HepG2 (cell line): ENCODE data around the gene LHX1. TPM values are rescaled to one million over a fixed set of nuclear protein-coding genes. Genes with fewer than 3 reads are reported as not detected.

Experiments
- FOSL2 ChIP-seq: sonication (generic); formaldehyde crosslinking; IDR thresholded peaks from 2 replicates; pipeline ENCODE4 v1.4.0; 2020; ENCODE audit warnings: missing genetic modification reagents
- IRF2 ChIP-seq: IDR thresholded peaks from 2 replicates; pipeline ENCODE4 v1.6.1; 2018; ENCODE audit warnings: missing genetic modification reagents, missing compliant biosample characterization
- SNAI1 ChIP-seq: sonication (generic); formaldehyde crosslinking; IDR thresholded peaks from 2 replicates; pipeline ENCODE4 v1.5.0; 2020; ENCODE audit warnings: mild to moderate bottlenecking, missing genetic modification reagents, borderline replicate concordance
- SNAPC4 ChIP-seq: sonication (generic); formaldehyde crosslinking; IDR thresholded peaks from 2 replicates; pipeline ENCODE4 v1.4.0; 2020; ENCODE audit warnings: mild to moderate bottlenecking, missing genetic modification reagents
- STAT6 ChIP-seq: sonication (generic); formaldehyde crosslinking; IDR thresholded peaks from 2 replicates; pipeline ENCODE4 v1.4.0; 2020; ENCODE audit warnings: missing genetic modification reagents, mild to moderate bottlenecking, borderline replicate concordance
- ZFP37 ChIP-seq: sonication (generic); formaldehyde crosslinking; IDR thresholded peaks from 2 replicates; pipeline ENCODE4 v1.4.0; 2020; ENCODE audit warnings: missing genetic modification reagents, borderline replicate concordance
- ZNF230 ChIP-seq: sonication (generic); formaldehyde crosslinking; IDR thresholded peaks from 2 replicates; pipeline ENCODE4 v1.4.0; 2020; ENCODE audit warnings: mild to moderate bottlenecking, missing genetic modification reagents
- ZNF337 ChIP-seq: sonication (generic); formaldehyde crosslinking; IDR thresholded peaks from 2 replicates; pipeline ENCODE4 v1.5.1; 2020; ENCODE audit warnings: missing genetic modification reagents, low read depth, mild to moderate bottlenecking, borderline replicate concordance
- ZNF558 ChIP-seq: sonication (generic); formaldehyde crosslinking; IDR thresholded peaks from 2 replicates; pipeline ENCODE4 v1.9.0; 2022; ENCODE audit warnings: mild to moderate bottlenecking, missing genetic modification reagents, borderline replicate concordance
- ZNF776 ChIP-seq: sonication (generic); formaldehyde crosslinking; IDR thresholded peaks from 2 replicates; pipeline ENCODE4 v1.4.0; 2020; ENCODE audit warnings: mild to moderate bottlenecking, missing genetic modification reagents
- polyA plus RNA-seq, 8 experiments: library from polyadenylated mRNA; depleted of rRNA in 3 of 8; stranded (reverse) in 7 of 8; unstranded in 1 of 8; fragments of >200 nt; fragmentation: Illumina TruSeq in 4 of 8; extraction: Trizol in 4 of 8; gene quantifications; 2 replicates each; pipeline versions ENCODE4 v1.2.1 to v1.2.3, GENCODE V29; 2011 to 2016; ENCODE audit warnings: low read depth in 4 of 8, missing spikeins in 1 of 8, mixed read lengths in 1 of 8; ENCODE audit not compliant: insufficient read depth in 1 of 8
- total RNA-seq, 5 experiments: library from RNA; depleted of rRNA; stranded (reverse); fragments of >200 nt; fragmentation: Illumina TruSeq; extraction: Trizol; gene quantifications; 2 replicates each; pipeline ENCODE4 v1.2.3, GENCODE V29; 2016; ENCODE audit warnings: low read depth in 1 of 5
- TF ChIP-seq, protein P1 (sequence below): sonication (generic); formaldehyde crosslinking; IDR thresholded peaks from 2 replicates; pipeline ENCODE4 v1.4.0; 2020; ENCODE audit warnings: mild to moderate bottlenecking, missing genetic modification reagents
- TF ChIP-seq, protein P2 (sequence below): sonication (generic); formaldehyde crosslinking; IDR thresholded peaks from 2 replicates; pipeline ENCODE4 v1.8.0; 2022; ENCODE audit warnings: mild to moderate bottlenecking, missing genetic modification reagents, moderate library complexity
- TF ChIP-seq, protein P3 (sequence below): sonication (generic); formaldehyde crosslinking; IDR thresholded peaks from 2 replicates; pipeline ENCODE4 v1.9.0; 2021; ENCODE audit warnings: missing genetic modification reagents, borderline replicate concordance

The LHX1 gene
- total and polyA plus RNA-seq, 2 of the 13 experiments (the other 11 are each of a cell fraction or from before 2014, with no cell fraction given) = not detected

GRCh38 chr17:36948717-36949460, 11.6 kb downstream of the LHX1 start, which contains the start of gene AATF (continued):
- TF ChIP-seq ZNF337 (peak; percentile 99), ZFP37 (CRISPR knock-in tag) (peak; percentile 99), STAT6 (CRISPR knock-in tag) (peak; percentile 81; the same call in 1 of the 2 replicates), SNAI1 (CRISPR knock-in tag) (peak; percentile 66; the same call in 1 of the 2 replicates), IRF2 (peak; percentile 90), ZNF776 (CRISPR knock-in tag) (peak; percentile 94; the same call in 1 of the 2 replicates), SNAPC4 (CRISPR knock-in tag) (peak; percentile 92), ZNF230 (CRISPR knock-in tag) (peak; percentile 94), ZNF558 (peak; percentile 100), FOSL2 (CRISPR knock-in tag) (peak; percentile 53)
- TF ChIP-seq, protein P1, sequence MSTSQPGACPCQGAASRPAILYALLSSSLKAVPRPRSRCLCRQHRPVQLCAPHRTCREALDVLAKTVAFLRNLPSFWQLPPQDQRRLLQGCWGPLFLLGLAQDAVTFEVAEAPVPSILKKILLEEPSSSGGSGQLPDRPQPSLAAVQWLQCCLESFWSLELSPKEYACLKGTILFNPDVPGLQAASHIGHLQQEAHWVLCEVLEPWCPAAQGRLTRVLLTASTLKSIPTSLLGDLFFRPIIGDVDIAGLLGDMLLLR (CRISPR knock-in tag) = peak; percentile 95
- TF ChIP-seq, protein P2, sequence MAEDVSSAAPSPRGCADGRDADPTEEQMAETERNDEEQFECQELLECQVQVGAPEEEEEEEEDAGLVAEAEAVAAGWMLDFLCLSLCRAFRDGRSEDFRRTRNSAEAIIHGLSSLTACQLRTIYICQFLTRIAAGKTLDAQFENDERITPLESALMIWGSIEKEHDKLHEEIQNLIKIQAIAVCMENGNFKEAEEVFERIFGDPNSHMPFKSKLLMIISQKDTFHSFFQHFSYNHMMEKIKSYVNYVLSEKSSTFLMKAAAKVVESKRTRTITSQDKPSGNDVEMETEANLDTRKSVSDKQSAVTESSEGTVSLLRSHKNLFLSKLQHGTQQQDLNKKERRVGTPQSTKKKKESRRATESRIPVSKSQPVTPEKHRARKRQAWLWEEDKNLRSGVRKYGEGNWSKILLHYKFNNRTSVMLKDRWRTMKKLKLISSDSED (CRISPR knock-in tag) = peak; percentile 66; the same call in 1 of the 2 replicates
- TF ChIP-seq, protein P3, sequence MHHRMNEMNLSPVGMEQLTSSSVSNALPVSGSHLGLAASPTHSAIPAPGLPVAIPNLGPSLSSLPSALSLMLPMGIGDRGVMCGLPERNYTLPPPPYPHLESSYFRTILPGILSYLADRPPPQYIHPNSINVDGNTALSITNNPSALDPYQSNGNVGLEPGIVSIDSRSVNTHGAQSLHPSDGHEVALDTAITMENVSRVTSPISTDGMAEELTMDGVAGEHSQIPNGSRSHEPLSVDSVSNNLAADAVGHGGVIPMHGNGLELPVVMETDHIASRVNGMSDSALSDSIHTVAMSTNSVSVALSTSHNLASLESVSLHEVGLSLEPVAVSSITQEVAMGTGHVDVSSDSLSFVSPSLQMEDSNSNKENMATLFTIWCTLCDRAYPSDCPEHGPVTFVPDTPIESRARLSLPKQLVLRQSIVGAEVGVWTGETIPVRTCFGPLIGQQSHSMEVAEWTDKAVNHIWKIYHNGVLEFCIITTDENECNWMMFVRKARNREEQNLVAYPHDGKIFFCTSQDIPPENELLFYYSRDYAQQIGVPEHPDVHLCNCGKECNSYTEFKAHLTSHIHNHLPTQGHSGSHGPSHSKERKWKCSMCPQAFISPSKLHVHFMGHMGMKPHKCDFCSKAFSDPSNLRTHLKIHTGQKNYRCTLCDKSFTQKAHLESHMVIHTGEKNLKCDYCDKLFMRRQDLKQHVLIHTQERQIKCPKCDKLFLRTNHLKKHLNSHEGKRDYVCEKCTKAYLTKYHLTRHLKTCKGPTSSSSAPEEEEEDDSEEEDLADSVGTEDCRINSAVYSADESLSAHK (CRISPR knock-in tag) = 0 out of 2 replicates have a peak, but pooled peaks have one; percentile 69
